ENCODE data around the gene MLF2.

DNA sequence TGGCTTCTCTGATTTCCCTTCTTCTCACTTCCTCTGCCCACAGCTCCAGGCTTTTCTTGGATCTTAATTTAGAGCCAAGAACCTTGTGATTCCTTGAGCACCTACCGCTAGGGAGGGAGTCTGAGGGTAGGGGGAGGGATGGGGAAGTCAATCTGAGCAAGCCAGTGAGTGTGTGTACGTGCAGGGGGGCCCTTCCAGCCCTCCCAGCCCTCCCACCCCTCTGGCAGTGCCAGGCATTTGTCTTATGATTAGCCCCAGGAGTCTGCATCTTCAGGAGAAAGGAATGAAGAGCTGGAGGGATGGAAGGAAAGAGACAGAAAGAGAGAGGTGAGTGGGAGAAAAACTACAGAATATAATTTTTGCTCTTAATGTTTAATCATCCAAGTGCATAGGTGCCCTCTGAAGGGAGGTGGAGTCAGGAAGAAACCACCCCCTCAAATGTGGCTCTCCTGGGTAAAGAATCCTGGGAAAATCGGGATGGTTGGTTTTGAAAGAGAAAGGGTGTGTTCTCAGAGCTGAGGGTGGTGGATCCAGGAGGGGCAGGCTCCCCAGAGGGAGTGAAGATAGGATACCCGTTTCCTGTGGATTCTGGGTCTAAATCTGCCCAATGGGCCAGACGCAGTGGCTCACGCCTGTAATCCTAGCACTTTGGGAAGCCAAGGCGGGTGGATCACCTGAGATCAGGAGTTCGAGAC lies 54.4 kb downstream of the MLF2 start:
- TF ChIP-seq EZH2phosphoT487 (IDR thresholded peaks at IDR 0.05; ENCODE audit: low read depth, severe bottlenecking, unreplicated experiment) (no peak), CTCF (IDR thresholded peaks at IDR 0.05; ENCODE audit: poor library complexity) (no peak), EZH2 (IDR thresholded peaks at IDR 0.05; ENCODE audit: borderline replicate concordance) (no peak)
